HG03439 (cell line): ENCODE results near the gene FSIP1.

Experiments
- ATAC-seq: cut with Tn5 transposase; IDR thresholded peaks from one replicate; pipeline ENCODE4 v1.9.1; 2021; ENCODE audit warnings: mild to moderate bottlenecking, moderate library complexity; ENCODE audit not compliant: unreplicated experiment

FSIP1 gene

GRCh38 chr15:39651881-39652280 is 130.8 kb downstream of the FSIP1 start:
- ATAC-seq: no peak

DNA sequence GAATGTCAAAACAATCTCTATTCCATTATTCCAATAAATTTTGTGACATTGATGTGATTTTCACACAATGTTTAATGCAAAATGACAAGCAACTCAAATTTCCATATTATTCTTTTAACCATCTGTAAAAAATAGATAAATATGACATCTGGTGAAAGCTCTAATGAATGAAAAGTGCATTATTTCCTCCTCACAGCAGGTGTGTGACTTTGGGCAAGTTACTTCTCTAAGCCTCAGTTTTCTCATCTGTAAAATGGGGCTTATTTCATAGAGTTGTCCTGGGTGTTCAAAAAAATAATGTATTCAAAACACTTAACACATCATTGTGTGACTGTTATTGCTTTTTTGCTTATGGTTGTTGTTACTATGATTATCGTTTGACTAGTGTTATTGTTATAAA is 131.3 kb downstream of the FSIP1 start:
- no peak for ATAC-seq

DNA sequence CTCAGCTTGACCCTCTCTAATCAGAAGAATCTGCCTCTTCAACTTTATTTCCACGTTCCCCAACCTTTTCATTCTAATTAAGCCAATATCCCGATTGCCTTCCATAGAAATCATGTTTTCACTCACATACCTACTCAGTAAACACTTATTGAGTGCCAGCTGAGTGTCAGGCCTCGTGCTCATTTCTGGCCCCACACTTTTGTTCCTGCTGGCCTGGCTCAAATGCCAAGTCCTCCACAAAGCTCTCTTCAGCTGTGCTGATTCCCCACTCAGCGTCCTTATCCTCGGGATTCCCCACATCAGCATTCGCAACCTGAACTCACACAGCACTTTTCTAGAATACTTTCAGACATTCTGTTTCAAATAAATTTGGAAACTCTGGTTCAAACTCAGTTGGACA is 132.9 kb downstream of the FSIP1 start:
- no peak for ATAC-seq

DNA sequence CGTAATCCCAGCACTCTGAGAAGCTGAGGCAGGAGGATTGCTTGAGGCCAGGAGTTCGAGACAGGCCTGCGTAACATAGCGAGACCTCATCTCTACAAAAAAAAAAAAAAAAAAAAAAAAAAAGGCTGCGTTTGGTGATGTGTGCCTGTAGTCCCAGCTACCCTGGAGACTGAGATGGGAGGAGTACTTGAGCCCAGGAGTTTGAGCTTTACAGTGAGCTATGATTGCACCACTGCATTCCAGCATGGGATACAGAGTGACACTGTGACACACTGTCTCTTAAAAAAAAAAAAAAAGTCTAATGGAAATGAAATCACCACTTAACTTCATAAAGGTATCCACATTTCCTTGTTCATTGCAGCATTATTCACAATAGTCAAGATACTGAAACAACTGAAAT is 136.2 kb downstream of the FSIP1 start:
- ATAC-seq: no peak

- no peak for ATAC-seq
Measured at GRCh38 chr15:39645976-39646257, 136.7 kb downstream of the FSIP1 start.

- ATAC-seq: no peak
Measured at GRCh38 chr15:39645138-39645975, 137.3 kb downstream of the FSIP1 start.

GRCh38 chr15:39644136-39644535 is 138.5 kb downstream of the FSIP1 start:
- no peak for ATAC-seq

GRCh38 chr15:39643727-39644126 is 138.9 kb downstream of the FSIP1 start:
- ATAC-seq: no peak

DNA sequence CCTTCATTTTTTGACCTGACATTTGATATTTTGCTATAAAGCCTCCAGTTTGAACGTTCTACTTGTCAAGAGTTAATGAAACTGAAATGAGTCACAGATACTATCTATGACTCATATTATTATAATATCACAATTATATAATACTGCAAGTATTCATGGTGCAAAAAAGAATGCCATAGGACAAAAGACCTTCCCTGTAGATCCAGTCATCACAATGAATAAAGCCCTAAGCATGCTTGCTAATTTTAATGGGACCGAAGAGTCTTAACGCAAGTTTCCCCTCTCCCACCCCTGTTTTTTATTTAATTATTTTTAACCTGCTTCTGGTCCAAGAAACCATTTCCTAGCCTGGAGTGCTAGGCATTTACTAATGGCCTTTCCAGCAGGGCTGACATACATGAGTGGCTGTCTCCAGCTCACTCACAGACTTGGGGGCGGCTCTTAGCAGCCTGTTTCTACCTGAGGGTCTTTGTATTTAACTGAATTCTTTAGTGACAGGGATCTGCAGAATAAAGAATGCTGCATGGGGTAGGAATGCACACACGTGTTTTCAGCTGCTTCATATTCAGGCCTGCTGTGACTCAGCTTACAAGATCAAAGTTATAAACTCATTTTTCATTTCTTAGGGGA is 140.5 kb downstream of the FSIP1 start:
- no peak for ATAC-seq

- no peak for ATAC-seq
Measured at GRCh38 chr15:39641191-39641889, 141.3 kb downstream of the FSIP1 start.

GRCh38 chr15:39640665-39641064 is 142.0 kb downstream of the FSIP1 start:
- ATAC-seq: no peak

DNA sequence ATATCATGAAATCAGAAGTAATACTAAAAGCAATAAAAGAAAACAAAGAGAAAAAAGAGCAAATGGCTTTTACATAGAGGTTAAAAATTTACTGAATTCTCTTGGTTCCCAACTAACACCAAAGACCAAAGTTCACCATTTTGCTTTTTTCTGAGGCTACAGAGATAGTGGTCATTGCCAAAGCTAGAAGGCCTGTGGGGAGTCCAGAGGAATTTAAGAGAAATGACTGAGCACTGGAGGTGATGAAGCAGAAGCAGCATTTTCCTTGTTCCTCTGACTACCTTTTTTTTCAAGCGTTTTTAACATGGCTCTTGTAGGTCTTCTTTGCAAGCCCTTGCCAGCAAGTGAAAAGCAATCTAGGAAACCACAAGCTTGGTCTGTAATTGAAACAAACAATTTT is 143.6 kb downstream of the FSIP1 start:
- no peak for ATAC-seq

DNA sequence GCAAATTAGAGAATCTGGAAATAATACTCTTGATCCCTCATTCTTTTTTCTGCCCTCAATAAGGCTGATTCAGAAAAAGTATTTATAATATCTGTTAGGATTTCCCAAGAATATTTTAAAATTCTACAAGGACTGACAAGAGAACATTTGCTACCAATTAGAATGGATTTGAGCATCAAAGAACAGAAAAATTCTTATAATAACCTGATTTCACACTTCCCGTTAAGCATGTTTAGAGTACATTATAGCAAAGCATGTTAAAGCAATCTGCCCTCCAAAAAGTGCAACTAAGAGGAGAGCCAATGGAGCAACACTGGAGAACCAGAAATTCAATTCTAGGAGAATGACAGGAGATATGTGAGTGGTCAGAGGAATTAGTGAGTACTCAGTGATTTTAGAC is 144.6 kb downstream of the FSIP1 start:
- ATAC-seq: no peak

DNA sequence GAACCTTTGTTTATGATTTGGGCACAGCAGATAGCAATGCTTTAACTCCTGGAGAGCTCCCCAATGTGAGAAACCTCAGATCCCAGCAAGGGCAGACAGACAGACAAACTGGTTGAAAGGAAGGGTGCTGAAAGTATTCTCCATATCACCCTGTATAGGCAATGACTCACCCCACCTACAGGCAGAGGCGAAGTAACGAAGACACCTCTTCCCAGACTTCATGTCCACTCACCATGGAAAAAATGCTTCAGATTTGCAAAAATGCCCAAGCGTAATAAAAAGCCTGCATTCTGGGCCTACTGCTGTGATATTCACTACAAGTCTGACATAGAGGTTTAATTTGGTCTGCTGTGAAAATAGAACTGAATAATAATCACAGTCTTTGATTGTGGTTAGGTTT is 151.3 kb downstream of the FSIP1 start:
- ATAC-seq: no peak

- ATAC-seq: no peak
Measured at GRCh38 chr15:39629906-39630305, 152.7 kb downstream of the FSIP1 start.

DNA sequence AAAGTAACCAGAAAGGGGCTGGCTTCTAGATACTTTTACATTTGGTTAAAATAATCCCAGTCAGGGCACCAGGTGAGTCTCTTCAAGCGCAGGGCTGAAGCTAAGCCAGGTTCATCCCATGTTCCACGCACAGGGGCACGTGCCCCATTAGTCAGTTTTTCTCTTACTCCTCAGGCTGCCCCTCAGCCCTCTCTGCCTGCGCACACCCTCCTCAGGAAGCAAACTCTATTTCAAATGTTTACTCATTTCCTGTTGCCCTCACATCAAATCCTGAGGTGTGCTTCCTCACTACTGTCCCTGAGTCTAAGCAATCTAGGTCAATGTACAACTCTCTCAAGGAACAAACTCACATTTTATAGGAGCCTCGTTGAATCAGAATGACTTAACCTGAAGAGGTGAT is 153.3 kb downstream of the FSIP1 start:
- ATAC-seq: no peak

GRCh38 chr15:39628546-39629257 is 153.9 kb downstream of the FSIP1 start:
- no peak for ATAC-seq

GRCh38 chr15:39628144-39628508 is 154.5 kb downstream of the FSIP1 start:
- ATAC-seq: no peak

DNA sequence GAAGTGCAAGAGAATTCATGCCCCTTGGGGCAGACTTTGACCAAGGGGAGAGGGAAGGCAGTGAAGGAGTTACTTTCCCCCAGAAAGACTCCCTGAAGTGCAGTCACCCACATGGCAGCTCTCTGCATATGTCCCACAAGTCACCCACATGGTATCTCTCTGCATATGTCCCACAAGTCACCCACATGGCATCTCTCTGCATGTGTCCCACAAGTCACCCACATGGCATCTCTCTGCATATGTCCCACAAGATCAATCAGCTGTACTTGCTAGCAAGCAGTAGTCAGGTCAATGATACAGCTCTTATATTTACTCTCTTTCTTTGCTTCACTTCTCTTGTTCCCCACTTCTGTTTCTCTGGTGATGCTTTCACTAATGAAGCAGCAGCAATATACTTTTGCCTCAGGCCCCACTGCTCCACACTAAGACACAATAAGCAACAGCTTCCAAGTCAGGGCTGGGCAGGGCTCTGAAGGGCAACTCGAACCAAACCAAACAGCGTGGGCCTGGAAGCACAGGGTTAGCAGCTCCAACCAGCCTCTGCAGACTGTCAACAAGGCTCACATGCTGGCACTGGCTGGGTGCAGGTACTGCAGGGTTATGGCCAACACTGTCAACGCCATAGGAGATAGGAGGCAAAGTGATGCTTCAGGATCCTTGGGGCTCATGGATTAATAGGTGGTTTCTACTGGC is 155.0 kb downstream of the FSIP1 start:
- no peak for ATAC-seq

DNA sequence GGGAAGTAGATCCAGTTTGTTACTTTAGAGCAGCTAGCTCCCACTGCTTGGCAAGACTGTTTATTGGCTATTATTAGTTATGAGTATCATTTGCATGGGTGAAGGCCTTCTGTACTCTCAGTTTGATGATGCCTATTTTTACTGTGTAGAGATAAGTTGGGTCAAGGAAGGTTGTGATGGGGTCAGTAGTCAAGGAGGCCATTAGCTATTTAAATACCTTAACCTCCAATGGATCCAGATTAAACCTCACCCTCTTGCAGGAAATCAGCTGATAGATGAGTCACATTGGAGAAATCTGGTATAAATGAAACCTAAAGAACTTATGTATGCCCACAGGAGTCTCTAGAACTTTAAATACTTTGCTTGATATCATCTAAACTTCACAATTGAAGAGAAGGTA is 156.8 kb downstream of the FSIP1 start:
- ATAC-seq: no peak

GRCh38 chr15:39625451-39625850 is 157.2 kb downstream of the FSIP1 start:
- no peak for ATAC-seq
